Gastrocnemius medialis (tissue), 4 donors: ENCODE measurements around the gene MED27. TPM values are rescaled to one million over a fixed set of nuclear protein-coding genes. Genes with fewer than 3 reads are reported as not detected.

Experiments
- ATAC-seq, 2 donors: fragments of 150-250 bp; one replicate each; pipeline ENCODE4 v1.9.1; 2016
- DNase-seq, 2 donors: peaks; one replicate each; pipeline ENCODE4 v3.0.0-alpha.2; 2019
- H3K27ac ChIP-seq, 4 donors: fragments of 200-600 bp; sonication (generic); 1 replicate in 1 of 4; 2 replicates in 3 of 4; pipeline ENCODE4 v1.5.1; 2016 to 2018; ENCODE audit warnings: mild to moderate bottlenecking in 2 of 4, moderate library complexity in 1 of 4
- H3K27me3 ChIP-seq, 3 donors: fragments of 200-600 bp; sonication (generic) in 2 of 3; 1 replicate in 1 of 3; 2 replicates in 2 of 3; pipeline versions ENCODE4 v1.5.1 to v1.6.0; 2016 to 2019; ENCODE audit warnings: mild to moderate bottlenecking in 1 of 3, moderate library complexity in 1 of 3
- H3K36me3 ChIP-seq, 2 donors: fragments of 200-600 bp; sonication (generic) in 1 of 2; one replicate each; pipeline ENCODE4 v1.5.1; 2017 to 2018
- H3K4me1 ChIP-seq, 2 donors: fragments of 200-600 bp; sonication (generic) in 1 of 2; one replicate each; pipeline ENCODE4 v1.5.1; 2016 to 2017; ENCODE audit warnings: mild to moderate bottlenecking in 2 of 2
- H3K4me3 ChIP-seq, 4 donors: fragments of 200-600 bp; sonication (generic) in 3 of 4; 1 replicate in 1 of 4; 2 replicates in 3 of 4; pipeline ENCODE4 v1.5.1; 2016 to 2019; ENCODE audit warnings: mild to moderate bottlenecking in 2 of 4
- H3K9me3 ChIP-seq, 3 donors: fragments of 200-600 bp; sonication (generic) in 2 of 3; 1 replicate in 1 of 3; 2 replicates in 2 of 3; pipeline ENCODE4 v1.5.1; 2016 to 2019
- POLR2A ChIP-seq, 2 donors: fragments of 450-650 bp; IDR thresholded peaks; one replicate each; pipeline ENCODE4 v1.6.1; 2017; ENCODE audit warnings: antibody characterized with exemption in 2 of 2, mild to moderate bottlenecking in 2 of 2, moderate library complexity in 2 of 2
- in situ Hi-C, 4 donors: fragments of 200-750 bp; cut with MboI; loops; one replicate each; pipeline versions ENCODE4 v1.15.0 to v1.8.0; 2017; ENCODE audit warnings: low sequenced_read_pairs in 4 of 4
- intact Hi-C: fragments of 100-400 bp; cut with DNase I; formaldehyde crosslinking; loops from one replicate; pipeline ENCODE4 v1.15.1; 2023; ENCODE audit warnings: low total_unique reads
- total RNA-seq, 4 donors: library from RNA; depleted of rRNA; stranded (reverse); fragments of >200 nt; gene quantifications; one replicate each; pipeline versions ENCODE4 v1.1.0 to v1.2.3, GENCODE V29; 2016
- TF ChIP-seq, protein P1 (sequence below), 5 experiments: fragments of 450-650 bp in 3 of 5; fragments of 200-600 bp in 2 of 5; sonication (generic) in 2 of 5; IDR thresholded peaks in 4 of 5; conservative IDR thresholded peaks in 1 of 5; 1 replicate in 4 of 5; 2 replicates in 1 of 5; pipeline ENCODE4 v1.5.1; 2016 to 2019; ENCODE audit warnings: antibody characterized with exemption in 5 of 5, mild to moderate bottlenecking in 3 of 5, moderate library complexity in 3 of 5

The MED27 gene
- total RNA-seq, 4 donors from 2014 or later, result 11.6 to 20.3 (median 13.9) TPM

DNA sequence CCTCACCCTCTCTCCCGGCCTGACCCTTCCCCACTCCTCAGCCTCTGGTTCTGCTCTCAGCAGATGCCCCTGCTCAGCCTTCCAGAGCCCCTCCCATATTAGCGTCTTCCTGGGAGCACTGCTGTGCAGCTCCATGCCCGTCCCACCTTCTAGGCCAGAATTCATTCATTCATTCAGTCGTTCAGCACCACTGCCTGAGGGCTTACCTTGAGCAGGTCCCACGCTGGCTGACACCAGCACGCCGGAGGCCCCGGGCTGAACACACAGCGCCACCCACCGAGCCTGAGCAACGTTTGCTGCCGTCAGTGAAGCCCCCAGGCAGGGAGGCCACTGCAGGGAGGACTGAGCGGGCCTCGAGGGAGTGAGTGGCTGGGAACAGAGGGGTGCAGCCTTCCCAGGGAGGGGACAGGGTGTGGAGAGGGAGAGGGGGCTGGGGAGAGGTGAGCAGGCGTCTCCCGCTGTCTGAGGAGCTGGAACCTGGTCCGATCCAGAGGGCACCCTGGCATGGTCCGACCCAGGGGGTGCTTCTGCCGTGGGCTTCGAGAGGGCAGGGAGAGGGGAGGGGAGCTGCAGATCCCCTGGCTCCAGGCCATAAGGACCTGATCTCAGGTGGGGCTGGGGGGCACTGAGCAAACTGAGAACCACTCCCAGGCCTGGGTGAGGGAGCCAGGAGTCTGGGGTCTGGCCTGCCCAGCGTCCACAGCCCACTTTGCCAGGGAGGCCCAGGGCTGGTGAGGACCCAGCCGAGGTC is 241.0 kb downstream of the MED27 start:
- in situ Hi-C loops, result no loop called here

DNA sequence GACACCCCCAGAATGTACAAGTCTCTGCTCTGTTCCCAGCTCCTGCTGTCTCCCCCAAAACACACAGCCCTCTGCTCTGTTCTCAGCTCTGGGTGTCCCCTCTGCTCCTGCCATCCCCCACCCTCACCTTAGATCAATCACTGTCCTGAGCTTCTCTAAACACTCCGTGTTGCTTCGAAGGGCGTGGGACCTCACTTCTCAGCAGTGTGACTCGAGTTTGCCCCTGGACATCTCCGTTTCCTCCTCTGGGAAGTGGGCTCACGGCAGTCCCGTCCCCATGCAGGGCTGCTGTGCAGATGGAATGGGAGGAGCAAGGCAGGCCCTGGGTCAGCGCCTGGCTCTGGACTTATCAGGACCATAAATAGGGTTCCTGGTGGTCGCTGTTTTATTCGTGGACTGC is 241.8 kb downstream of the MED27 start:
- ATAC-seq (no peak), DNase-seq (no peak)
- H3K9me3 ChIP-seq, result no peaks in the 10 kb centered on the region
- H3K4me1 ChIP-seq, result no peaks in the 10 kb centered on the region
- in situ Hi-C loops (no loop called here), intact Hi-C loops (no loop called here)
- H3K4me3 ChIP-seq, result no peak overlapping the region
- no peaks in the 10 kb centered on the region for H3K36me3 ChIP-seq
- TF ChIP-seq POLR2A (IDR thresholded peaks at IDR 0.05), result no peak
- TF ChIP-seq, protein P1, sequence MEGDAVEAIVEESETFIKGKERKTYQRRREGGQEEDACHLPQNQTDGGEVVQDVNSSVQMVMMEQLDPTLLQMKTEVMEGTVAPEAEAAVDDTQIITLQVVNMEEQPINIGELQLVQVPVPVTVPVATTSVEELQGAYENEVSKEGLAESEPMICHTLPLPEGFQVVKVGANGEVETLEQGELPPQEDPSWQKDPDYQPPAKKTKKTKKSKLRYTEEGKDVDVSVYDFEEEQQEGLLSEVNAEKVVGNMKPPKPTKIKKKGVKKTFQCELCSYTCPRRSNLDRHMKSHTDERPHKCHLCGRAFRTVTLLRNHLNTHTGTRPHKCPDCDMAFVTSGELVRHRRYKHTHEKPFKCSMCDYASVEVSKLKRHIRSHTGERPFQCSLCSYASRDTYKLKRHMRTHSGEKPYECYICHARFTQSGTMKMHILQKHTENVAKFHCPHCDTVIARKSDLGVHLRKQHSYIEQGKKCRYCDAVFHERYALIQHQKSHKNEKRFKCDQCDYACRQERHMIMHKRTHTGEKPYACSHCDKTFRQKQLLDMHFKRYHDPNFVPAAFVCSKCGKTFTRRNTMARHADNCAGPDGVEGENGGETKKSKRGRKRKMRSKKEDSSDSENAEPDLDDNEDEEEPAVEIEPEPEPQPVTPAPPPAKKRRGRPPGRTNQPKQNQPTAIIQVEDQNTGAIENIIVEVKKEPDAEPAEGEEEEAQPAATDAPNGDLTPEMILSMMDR (IDR thresholded peaks at IDR 0.05 in 4 of 5, conservative IDR thresholded peaks at IDR 0.05 in 1 of 5), result no peak
- H3K27me3 ChIP-seq, result peaks cover 10 to 26% (median 11%) of the 10 kb centered on the region in 3 donors
- H3K27ac ChIP-seq, result no peak overlapping the region

More for the DNA sequence above, 241.0 kb downstream of the MED27 start:
- Histone ChIP-seq H3K4me1 (no peaks in the 10 kb centered on the region), H3K4me3 (no peak overlapping the region), H3K36me3 (no peaks in the 10 kb centered on the region), H3K27ac (no peak overlapping the region), H3K9me3 (no peaks in the 10 kb centered on the region), H3K27me3 (peaks cover 10 to 19% (median 11%) of the 10 kb centered on the region in 3 donors)
- TF ChIP-seq, protein P1 (IDR thresholded peaks at IDR 0.05 in 4 of 5, conservative IDR thresholded peaks at IDR 0.05 in 1 of 5), result no peak
- no peak for TF ChIP-seq POLR2A (IDR thresholded peaks at IDR 0.05)
- DNase-seq, result no peak
- ATAC-seq, result no peak
- intact Hi-C loops, result no loop called here

DNA sequence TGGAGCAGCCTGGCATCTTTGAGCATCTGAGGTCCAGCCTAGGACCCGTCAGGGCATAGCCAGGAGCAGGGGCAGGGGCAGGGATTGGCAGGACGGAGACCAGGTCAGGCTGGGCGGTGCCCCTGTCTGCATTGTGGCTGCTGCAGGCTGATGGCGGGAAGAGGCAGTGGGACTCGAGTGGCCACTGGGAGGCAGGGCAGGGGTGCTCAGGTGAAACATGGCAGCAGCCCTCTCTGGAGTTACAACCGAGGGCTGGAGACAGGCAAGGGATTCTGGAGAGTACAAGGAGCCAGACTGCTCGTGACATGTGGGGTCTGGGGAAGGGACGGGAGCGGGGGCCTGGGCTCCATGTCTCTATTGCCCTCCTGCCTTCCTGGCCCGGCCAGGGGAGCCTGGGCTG is 242.4 kb downstream of the MED27 start:
- no peak for DNase-seq
- Histone ChIP-seq H3K27ac (no peak overlapping the region), H3K4me3 (no peak overlapping the region), H3K4me1 (no peaks in the 10 kb centered on the region), H3K9me3 (no peaks in the 10 kb centered on the region), H3K27me3 (peaks cover 10 to 29% (median 11%) of the 10 kb centered on the region in 3 donors), H3K36me3 (no peaks in the 10 kb centered on the region)
- TF ChIP-seq POLR2A (IDR thresholded peaks at IDR 0.05), result no peak
- TF ChIP-seq, protein P1 (IDR thresholded peaks at IDR 0.05 in 4 of 5, conservative IDR thresholded peaks at IDR 0.05 in 1 of 5), result peak in 1 of 5 experiments; percentile 21
- intact Hi-C loops, result no loop called here
- in situ Hi-C loops, result no loop called here
- ATAC-seq, result no peak

DNA sequence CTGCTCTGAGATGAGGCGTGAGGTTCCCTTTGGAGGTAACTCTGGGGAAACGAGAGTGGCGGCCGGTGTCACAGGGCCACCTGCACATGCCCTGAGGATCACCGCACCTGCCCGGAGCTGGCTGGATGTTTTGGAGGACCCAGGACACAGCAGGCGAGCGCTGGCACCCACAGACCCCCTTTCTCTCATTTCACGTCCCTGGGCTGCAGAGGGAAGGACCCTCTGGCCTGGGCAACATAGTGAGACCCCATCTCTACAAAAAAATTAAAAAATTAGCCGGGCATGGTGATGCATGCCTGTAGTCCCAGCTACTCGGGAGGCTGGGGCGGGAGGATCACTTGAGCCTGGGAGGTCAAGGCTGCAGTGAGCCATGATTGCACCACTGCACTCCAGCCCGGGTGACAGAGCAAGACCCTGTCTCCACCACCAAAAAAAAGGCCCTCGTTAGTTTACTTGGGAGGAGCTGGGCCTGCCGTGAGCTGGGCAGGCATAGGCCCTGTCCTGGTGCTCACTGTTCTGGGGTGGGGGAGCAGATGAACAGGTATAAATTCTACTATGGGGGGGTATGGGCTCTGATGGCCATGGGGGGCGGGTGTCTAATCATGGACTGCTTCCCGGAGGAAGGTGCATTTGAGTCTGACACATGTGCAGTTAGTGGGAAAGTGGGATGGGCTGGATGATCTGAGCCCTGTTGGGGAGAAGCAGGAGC is 242.9 kb downstream of the MED27 start:
- DNase-seq (no peak), ATAC-seq (no peak)
- Histone ChIP-seq H3K27me3 (peaks cover 10 to 29% (median 11%) of the 10 kb centered on the region in 3 donors), H3K36me3 (no peaks in the 10 kb centered on the region), H3K4me1 (no peaks in the 10 kb centered on the region), H3K27ac (no peak overlapping the region), H3K4me3 (no peak overlapping the region), H3K9me3 (no peaks in the 10 kb centered on the region)
- in situ Hi-C loops, result no loop called here
- intact Hi-C loops, result no loop called here
- TF ChIP-seq POLR2A (IDR thresholded peaks at IDR 0.05), result no peak
- TF ChIP-seq, protein P1 (IDR thresholded peaks at IDR 0.05 in 4 of 5, conservative IDR thresholded peaks at IDR 0.05 in 1 of 5), result no peak
